H1 (cell line): ENCODE results near the gene ZFAND2B. TPM values are rescaled to one million over a fixed set of nuclear protein-coding genes. Genes with fewer than 3 reads are reported as not detected.

Experiments
- SAP30 ChIP-seq: fragments of 300-600 bp; sonication (generic); IDR thresholded peaks from 2 replicates; pipeline ENCODE4 v1.7.1; 2012; ENCODE audit warnings: low read length, moderate library complexity, mild to moderate bottlenecking, inconsistent platforms; ENCODE audit not compliant: insufficient read depth, insufficient replicate concordance
- SIN3A ChIP-seq, 2 experiments: IDR thresholded peaks in 1 of 2; conservative IDR thresholded peaks in 1 of 2; 2 replicates each; pipeline ENCODE4 v1.6.1; 2011 to 2012; ENCODE audit warnings: low read length in 2 of 2, improper control_type of control experiment in 1 of 2, low read depth in 1 of 2, mild to moderate bottlenecking in 1 of 2
- TAF7 ChIP-seq: optimal IDR thresholded peaks from 2 replicates; pipeline ENCODE3; 2011; ENCODE audit warnings: low read depth, mild to moderate bottlenecking, inconsistent platforms, low read length, moderate library complexity, borderline replicate concordance
- polyA plus RNA-seq, 7 experiments: library from polyadenylated mRNA; depleted of rRNA in 3 of 7; stranded (reverse) in 5 of 7; unstranded in 2 of 7; fragments of >200 nt in 5 of 7; fragments of 200-250 nt in 2 of 7; gene quantifications; 1 replicate in 5 of 7; 2 replicates in 1 of 7; 4 replicates in 1 of 7; pipeline versions ENCODE4 v1.2.1 to v1.2.3, GENCODE V29; 2011 to 2013; ENCODE audit warnings: missing spikeins in 2 of 7, mixed read lengths in 2 of 7
- total RNA-seq: library from RNA; stranded (reverse); fragmentation: NEBNext Ultra II Directional; extraction: Animal tissue kit (Norgen Biotek cat#: 25700); gene quantifications from 2 replicates; pipeline ENCODE4 v1.2.1, GENCODE V29; 2021
- TF ChIP-seq, protein P1 (sequence below): IDR thresholded peaks from 2 replicates; pipeline ENCODE4 v1.6.1; 2012; ENCODE audit warnings: inconsistent platforms
- TF ChIP-seq, protein P2 (sequence below), 3 experiments: IDR thresholded peaks; 1 replicate in 2 of 3; 2 replicates in 1 of 3; pipeline versions ENCODE4 v1.5.1 to v1.6.1; 2011; ENCODE audit warnings: low read length in 3 of 3, mild to moderate bottlenecking in 3 of 3, inconsistent platforms in 2 of 3, low read depth in 1 of 3, moderate library complexity in 1 of 3; ENCODE audit not compliant: insufficient read depth in 1 of 3; ENCODE audit errors: control extremely low read depth in 1 of 3
- TF ChIP-seq, protein P3 (sequence below): fragments of 300-600 bp; sonication (generic); IDR thresholded peaks from 2 replicates; pipeline ENCODE4 v1.7.1; 2012; ENCODE audit warnings: low read length, moderate library complexity, mild to moderate bottlenecking, inconsistent platforms; ENCODE audit not compliant: insufficient replicate concordance

ZFAND2B gene
- total and polyA plus RNA-seq, 2 of the 8 experiments (the other 6 are each of a cell fraction or from before 2014, with no cell fraction given), result 16.0 to 17.9 TPM

DNA sequence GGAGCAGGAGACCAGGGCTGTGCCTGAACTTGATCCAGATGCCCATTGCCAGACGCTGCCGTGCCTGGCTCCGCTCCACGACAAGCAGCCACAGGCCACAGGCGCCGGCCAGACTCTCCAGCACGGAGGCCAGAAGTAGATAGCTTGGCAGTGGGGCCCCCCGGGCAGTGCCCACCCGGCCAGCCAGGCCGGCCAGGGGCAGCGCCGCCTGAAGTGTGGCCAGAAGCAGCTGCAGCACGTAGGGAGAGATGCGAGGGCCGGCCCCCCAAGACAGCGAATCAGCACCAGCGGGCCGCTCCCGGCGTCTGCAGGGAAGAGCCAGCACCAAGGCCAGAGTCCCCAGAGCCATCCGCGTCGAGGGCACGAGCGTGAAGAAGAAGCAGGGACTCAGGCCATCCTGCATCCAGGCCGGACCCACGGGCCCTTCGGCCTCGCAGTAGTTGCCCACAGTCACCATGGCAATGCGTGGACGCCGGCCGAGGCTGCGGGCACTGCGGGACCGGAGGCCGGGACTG lies 11.7 kb downstream of the ZFAND2B start (continued):
- no peak for TF ChIP-seq TAF7
- TF ChIP-seq, protein P1, sequence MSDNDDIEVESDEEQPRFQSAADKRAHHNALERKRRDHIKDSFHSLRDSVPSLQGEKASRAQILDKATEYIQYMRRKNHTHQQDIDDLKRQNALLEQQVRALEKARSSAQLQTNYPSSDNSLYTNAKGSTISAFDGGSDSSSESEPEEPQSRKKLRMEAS, result no peak
- TF ChIP-seq SIN3A (conservative IDR thresholded peaks at IDR 0.05 in 1 of 2, IDR thresholded peaks at IDR 0.05 in 1 of 2; ENCODE audit: low read depth in 1 of 2, low read length in 2 of 2), result peak; percentile 69 to 77; a peak in 1 of 4 replicates
- TF ChIP-seq, protein P2, sequence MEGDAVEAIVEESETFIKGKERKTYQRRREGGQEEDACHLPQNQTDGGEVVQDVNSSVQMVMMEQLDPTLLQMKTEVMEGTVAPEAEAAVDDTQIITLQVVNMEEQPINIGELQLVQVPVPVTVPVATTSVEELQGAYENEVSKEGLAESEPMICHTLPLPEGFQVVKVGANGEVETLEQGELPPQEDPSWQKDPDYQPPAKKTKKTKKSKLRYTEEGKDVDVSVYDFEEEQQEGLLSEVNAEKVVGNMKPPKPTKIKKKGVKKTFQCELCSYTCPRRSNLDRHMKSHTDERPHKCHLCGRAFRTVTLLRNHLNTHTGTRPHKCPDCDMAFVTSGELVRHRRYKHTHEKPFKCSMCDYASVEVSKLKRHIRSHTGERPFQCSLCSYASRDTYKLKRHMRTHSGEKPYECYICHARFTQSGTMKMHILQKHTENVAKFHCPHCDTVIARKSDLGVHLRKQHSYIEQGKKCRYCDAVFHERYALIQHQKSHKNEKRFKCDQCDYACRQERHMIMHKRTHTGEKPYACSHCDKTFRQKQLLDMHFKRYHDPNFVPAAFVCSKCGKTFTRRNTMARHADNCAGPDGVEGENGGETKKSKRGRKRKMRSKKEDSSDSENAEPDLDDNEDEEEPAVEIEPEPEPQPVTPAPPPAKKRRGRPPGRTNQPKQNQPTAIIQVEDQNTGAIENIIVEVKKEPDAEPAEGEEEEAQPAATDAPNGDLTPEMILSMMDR (IDR thresholded peaks at IDR 0.05; ENCODE audit: control extremely low read depth in 1 of 3, insufficient read depth in 1 of 3, low read depth in 1 of 3, low read length in 3 of 3), result no peak
- TF ChIP-seq SAP30, result peak; percentile 73
- TF ChIP-seq, protein P3, sequence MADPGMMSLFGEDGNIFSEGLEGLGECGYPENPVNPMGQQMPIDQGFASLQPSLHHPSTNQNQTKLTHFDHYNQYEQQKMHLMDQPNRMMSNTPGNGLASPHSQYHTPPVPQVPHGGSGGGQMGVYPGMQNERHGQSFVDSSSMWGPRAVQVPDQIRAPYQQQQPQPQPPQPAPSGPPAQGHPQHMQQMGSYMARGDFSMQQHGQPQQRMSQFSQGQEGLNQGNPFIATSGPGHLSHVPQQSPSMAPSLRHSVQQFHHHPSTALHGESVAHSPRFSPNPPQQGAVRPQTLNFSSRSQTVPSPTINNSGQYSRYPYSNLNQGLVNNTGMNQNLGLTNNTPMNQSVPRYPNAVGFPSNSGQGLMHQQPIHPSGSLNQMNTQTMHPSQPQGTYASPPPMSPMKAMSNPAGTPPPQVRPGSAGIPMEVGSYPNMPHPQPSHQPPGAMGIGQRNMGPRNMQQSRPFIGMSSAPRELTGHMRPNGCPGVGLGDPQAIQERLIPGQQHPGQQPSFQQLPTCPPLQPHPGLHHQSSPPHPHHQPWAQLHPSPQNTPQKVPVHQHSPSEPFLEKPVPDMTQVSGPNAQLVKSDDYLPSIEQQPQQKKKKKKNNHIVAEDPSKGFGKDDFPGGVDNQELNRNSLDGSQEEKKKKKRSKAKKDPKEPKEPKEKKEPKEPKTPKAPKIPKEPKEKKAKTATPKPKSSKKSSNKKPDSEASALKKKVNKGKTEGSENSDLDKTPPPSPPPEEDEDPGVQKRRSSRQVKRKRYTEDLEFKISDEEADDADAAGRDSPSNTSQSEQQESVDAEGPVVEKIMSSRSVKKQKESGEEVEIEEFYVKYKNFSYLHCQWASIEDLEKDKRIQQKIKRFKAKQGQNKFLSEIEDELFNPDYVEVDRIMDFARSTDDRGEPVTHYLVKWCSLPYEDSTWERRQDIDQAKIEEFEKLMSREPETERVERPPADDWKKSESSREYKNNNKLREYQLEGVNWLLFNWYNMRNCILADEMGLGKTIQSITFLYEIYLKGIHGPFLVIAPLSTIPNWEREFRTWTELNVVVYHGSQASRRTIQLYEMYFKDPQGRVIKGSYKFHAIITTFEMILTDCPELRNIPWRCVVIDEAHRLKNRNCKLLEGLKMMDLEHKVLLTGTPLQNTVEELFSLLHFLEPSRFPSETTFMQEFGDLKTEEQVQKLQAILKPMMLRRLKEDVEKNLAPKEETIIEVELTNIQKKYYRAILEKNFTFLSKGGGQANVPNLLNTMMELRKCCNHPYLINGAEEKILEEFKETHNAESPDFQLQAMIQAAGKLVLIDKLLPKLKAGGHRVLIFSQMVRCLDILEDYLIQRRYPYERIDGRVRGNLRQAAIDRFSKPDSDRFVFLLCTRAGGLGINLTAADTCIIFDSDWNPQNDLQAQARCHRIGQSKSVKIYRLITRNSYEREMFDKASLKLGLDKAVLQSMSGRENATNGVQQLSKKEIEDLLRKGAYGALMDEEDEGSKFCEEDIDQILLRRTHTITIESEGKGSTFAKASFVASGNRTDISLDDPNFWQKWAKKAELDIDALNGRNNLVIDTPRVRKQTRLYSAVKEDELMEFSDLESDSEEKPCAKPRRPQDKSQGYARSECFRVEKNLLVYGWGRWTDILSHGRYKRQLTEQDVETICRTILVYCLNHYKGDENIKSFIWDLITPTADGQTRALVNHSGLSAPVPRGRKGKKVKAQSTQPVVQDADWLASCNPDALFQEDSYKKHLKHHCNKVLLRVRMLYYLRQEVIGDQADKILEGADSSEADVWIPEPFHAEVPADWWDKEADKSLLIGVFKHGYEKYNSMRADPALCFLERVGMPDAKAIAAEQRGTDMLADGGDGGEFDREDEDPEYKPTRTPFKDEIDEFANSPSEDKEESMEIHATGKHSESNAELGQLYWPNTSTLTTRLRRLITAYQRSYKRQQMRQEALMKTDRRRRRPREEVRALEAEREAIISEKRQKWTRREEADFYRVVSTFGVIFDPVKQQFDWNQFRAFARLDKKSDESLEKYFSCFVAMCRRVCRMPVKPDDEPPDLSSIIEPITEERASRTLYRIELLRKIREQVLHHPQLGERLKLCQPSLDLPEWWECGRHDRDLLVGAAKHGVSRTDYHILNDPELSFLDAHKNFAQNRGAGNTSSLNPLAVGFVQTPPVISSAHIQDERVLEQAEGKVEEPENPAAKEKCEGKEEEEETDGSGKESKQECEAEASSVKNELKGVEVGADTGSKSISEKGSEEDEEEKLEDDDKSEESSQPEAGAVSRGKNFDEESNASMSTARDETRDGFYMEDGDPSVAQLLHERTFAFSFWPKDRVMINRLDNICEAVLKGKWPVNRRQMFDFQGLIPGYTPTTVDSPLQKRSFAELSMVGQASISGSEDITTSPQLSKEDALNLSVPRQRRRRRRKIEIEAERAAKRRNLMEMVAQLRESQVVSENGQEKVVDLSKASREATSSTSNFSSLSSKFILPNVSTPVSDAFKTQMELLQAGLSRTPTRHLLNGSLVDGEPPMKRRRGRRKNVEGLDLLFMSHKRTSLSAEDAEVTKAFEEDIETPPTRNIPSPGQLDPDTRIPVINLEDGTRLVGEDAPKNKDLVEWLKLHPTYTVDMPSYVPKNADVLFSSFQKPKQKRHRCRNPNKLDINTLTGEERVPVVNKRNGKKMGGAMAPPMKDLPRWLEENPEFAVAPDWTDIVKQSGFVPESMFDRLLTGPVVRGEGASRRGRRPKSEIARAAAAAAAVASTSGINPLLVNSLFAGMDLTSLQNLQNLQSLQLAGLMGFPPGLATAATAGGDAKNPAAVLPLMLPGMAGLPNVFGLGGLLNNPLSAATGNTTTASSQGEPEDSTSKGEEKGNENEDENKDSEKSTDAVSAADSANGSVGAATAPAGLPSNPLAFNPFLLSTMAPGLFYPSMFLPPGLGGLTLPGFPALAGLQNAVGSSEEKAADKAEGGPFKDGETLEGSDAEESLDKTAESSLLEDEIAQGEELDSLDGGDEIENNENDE, result no peak
